Ishikawa (cell line): ENCODE measurements around the gene SMIM23.

Source experiments
- CEBPB ChIP-seq: IDR thresholded peaks from 2 replicates; pipeline ENCODE4 v1.6.1; 2012
- EP300 ChIP-seq: IDR thresholded peaks from 2 replicates; pipeline ENCODE4 v1.6.1; 2012; ENCODE audit warnings: borderline replicate concordance
- FOXM1 ChIP-seq: IDR thresholded peaks from 2 replicates; pipeline ENCODE4 v1.6.1; 2012; ENCODE audit warnings: low read depth, borderline replicate concordance
- RAD21 ChIP-seq: IDR thresholded peaks from 2 replicates; pipeline ENCODE4 v1.6.1; 2012; ENCODE audit warnings: low read depth
- TAF1 ChIP-seq: IDR thresholded peaks from 2 replicates; pipeline ENCODE4 v1.6.1; 2012; ENCODE audit warnings: low read depth, mild to moderate bottlenecking
- TCF12 ChIP-seq: IDR thresholded peaks from 2 replicates; pipeline ENCODE4 v1.6.1; 2012; ENCODE audit warnings: low read depth
- TEAD4 ChIP-seq: IDR thresholded peaks from 2 replicates; pipeline ENCODE4 v1.6.1; 2012
- YY1 ChIP-seq: IDR thresholded peaks from 2 replicates; pipeline ENCODE4 v1.6.1; 2012; ENCODE audit warnings: low read depth
- TF ChIP-seq, protein P1 (sequence below): IDR thresholded peaks from 2 replicates; pipeline ENCODE4 v1.6.1; 2012

DNA sequence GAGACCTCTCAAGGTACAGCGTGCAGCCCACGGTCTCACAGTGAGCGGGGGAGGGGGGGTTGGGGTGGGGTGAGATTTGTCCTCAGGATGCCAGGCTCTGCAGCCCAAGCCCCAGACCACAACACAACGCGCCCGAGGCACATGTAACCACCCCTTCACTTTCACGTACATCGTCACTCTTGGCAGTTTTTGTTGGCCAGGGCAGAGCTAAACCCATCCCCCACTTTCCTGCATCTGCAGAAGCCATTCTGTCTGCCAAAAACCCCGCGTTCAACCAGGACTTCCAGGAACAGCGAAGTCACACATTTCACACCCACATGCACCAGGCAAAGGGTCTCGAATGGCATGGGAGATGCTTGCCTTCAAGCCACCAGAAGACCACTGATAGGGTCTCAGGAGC is 9.4 kb upstream of the SMIM23 start:
- TF ChIP-seq TAF1 (no peak), FOXM1 (no peak), CEBPB (no peak), TEAD4 (no peak), TCF12 (no peak), YY1 (no peak), RAD21 (no peak), EP300 (no peak)
- TF ChIP-seq, protein P1, sequence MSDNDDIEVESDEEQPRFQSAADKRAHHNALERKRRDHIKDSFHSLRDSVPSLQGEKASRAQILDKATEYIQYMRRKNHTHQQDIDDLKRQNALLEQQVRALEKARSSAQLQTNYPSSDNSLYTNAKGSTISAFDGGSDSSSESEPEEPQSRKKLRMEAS = no peak
